ENCODE data around the gene UNKL.

UNKL gene

DNA sequence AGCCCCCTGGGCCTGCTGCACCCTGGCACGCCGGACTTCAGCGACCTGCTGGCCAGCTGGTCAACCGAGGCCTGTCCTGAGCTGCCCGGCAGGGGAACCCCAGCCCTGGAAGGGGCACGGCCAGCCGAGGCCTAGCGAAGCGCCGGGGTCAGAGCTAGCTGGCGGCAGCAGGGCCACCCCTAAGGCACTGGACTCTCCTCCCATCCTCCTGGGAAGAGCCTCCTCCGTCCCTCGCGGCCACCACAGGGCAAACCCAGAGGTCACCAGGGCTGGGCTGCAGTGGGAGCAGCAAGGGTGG lies 18.7 kb upstream of the UNKL start:
- H3K4me3 ChIP-seq (ENCODE audit: low read depth, low read length), result no peak overlapping the region
- no peak for DNase-seq (ENCODE audit: low read depth)

DNA sequence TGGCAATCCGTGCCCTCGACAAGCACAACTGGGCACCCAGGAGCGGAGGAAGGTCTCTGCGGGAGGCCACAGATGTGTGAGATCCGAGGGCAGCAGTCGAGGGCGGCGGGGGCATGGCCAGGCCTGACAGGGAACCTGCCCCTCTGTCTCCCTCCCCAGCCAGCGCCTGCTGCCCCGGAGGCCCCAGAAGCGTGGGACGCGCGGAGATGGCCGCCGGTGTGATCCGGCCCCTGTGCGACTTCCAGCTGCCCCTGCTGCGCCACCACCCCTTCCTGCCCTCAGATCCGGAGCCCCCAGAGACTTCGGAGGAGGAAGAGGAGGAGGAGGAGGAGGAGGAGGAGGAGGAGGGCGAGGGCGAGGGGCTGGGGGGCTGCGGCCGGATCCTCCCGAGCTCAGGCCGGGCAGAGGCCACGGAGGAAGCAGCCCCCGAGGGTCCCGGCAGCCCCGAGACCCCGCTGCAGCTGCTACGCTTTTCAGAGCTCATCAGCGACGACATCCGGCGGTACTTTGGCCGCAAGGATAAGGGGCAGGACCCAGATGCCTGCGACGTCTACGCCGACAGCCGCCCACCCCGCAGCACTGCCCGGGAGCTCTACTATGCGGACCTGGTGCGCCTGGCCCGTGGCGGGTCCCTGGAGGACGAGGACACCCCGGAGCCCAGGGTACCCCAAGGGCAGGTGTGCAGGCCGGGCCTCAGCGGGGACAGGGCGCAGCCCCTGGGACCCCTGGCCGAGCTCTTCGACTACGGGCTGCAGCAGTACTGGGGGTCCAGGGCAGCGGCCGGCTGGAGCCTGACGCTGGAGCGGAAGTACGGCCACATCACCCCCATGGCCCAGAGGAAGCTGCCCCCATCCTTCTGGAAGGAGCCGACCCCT lies 18.1 kb upstream of the UNKL start:
- H3K4me3 ChIP-seq (ENCODE audit: low read depth, low read length), result no peak overlapping the region

GRCh38 chr16:1431497-1432270 lies 17.2 kb upstream of the UNKL start:
- no peak for DNase-seq (ENCODE audit: low read depth)
- H3K4me3 ChIP-seq (ENCODE audit: low read depth, low read length), result no peak overlapping the region

More for the DNA sequence above, 18.1 kb upstream of the UNKL start:
- no peak for DNase-seq (ENCODE audit: low read depth)

GRCh38 chr16:1430759-1431496 lies 16.4 kb upstream of the UNKL start, which contains the start of gene PERCC1:
TSS of gene PERCC1 (plus strand) at chr16:1431078. CDS start at chr16:1432594, 1,516 bp downstream.
- DNase-seq (ENCODE audit: low read depth), result no peak
- no peak within 1 kb of the TSS for H3K4me3 ChIP-seq (ENCODE audit: low read depth, low read length)

DNA sequence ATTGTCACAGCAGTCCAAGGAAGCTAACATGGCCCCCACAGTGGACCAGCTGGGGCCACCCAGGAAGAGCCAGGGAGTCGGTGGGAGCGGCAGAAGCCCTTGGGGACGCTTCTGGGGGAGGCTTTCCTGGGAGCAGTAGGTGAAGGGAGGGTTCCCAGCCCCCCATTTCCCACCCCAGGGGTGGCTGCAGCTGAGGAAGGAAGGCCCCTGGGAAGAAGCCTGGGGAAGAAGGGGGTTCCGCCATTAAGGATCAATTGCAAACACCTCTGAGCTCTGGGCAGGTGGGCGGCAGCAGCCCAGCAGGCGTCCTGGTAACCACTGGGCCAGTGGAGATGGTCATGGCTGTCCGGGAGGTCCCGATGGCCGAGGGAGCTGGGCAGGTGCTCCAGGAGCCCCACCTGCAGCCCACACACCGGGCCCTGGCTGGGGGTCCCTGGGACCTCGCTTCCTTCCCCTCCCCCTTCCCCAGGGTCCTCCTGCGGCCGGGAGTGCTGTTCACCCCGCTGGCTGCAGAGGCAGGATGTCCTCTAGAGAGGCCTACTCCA lies 15.8 kb upstream of the UNKL start:
- no peak overlapping the region for H3K4me3 ChIP-seq (ENCODE audit: low read depth, low read length)
- no peak for DNase-seq (ENCODE audit: low read depth)

GRCh38 chr16:1429631-1430030 lies 15.1 kb upstream of the UNKL start:
- no peak for DNase-seq (ENCODE audit: low read depth)
- H3K4me3 ChIP-seq (ENCODE audit: low read depth, low read length), result no peak overlapping the region

- no peak overlapping the region for H3K4me3 ChIP-seq (ENCODE audit: low read depth, low read length)
- no peak for DNase-seq (ENCODE audit: low read depth)
Observed at GRCh38 chr16:1429012-1429411, 14.5 kb upstream of the UNKL start.

DNA sequence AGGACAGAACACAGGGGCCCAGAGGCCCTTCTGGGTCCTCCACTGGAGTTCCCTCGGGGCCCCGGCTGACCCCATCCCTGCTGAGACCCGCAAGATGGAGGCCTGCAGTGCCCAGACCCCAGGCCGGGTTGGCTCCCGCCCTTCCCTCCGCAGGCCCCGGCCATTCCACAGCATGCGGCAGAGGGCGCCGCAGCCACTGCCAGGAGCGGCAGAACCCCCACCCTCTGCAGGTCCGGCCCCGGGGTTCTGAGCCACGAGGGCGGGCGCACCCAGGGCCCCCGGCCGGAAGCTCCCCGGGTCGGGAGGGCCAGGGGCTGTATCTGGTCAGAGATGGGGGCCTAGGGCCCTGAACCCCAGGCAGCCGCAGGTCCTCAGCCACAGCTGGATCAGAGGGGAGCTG lies 14.0 kb upstream of the UNKL start:
- DNase-seq (ENCODE audit: low read depth), result no peak
- H3K4me3 ChIP-seq (ENCODE audit: low read depth, low read length), result no peak overlapping the region

- no peak overlapping the region for H3K4me3 ChIP-seq (ENCODE audit: low read depth, low read length)
Observed at GRCh38 chr16:1427473-1428461, 13.3 kb upstream of the UNKL start.

DNA sequence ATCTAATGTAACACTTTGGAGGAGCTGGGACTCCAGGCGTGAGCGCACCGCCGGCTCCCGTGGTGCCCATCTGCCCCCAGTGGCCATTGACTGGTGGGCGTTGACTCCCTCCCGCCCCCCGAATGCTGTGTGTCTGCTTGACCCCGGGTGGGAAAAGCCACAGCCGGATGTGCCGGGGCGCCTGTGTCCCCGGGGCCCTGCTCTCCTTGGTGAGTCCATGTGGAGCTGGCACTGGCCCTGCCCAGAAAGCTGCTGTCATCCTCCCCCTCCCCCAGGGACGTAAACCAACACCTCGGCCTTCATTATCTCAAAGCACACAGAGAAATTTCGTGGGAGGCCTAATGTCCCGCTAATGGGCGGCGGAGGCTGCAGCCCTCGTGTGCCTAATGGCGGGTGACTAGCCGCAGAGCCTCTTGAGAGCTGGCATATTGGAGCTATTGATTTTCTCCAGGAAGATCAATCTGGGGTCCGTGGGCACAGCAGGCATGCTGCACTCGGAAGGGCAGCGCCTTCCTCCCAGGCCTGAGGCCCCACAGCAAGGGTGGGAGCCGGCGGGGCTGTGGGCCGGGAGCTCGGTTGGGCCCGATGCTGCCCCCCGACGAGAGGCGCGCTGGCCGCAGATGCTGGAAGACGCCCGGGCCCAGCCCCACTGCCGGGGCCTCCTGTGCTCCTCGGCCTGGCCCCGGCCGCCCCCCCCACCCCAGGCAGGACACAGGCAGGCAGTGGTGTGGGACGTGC lies 12.4 kb upstream of the UNKL start:
- no peak for DNase-seq (ENCODE audit: low read depth)
- H3K4me3 ChIP-seq (ENCODE audit: low read depth, low read length), result no peak overlapping the region

More at GRCh38 chr16:1427473-1428461, 13.3 kb upstream of the UNKL start:
- no peak for DNase-seq (ENCODE audit: low read depth)

GRCh38 chr16:1425616-1426370 lies 11.3 kb upstream of the UNKL start:
- no peak for DNase-seq (ENCODE audit: low read depth)
- no peak overlapping the region for H3K4me3 ChIP-seq (ENCODE audit: low read depth, low read length)

DNA sequence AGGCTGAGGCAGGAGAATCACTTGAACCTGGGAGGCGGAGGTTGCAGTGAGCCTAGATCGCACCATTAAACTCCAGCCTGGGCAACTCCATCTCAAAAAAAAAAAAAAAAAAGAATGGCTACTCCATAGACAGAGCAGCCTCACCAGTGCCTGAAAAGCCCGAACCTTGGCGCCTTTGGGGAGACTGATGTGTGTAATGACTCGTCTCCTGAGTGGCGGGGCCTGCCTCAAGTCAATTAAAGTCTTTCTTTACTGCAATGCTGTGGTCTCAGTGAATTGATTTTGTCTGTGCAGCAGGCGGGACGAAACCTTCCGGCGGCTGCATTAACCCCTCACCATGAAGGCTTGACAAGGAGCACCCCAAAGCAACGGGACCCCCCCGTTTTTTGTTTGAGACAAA lies 9.5 kb upstream of the UNKL start:
- H3K4me3 ChIP-seq (ENCODE audit: low read depth, low read length), result no peak overlapping the region
- DNase-seq (ENCODE audit: low read depth), result no peak

DNA sequence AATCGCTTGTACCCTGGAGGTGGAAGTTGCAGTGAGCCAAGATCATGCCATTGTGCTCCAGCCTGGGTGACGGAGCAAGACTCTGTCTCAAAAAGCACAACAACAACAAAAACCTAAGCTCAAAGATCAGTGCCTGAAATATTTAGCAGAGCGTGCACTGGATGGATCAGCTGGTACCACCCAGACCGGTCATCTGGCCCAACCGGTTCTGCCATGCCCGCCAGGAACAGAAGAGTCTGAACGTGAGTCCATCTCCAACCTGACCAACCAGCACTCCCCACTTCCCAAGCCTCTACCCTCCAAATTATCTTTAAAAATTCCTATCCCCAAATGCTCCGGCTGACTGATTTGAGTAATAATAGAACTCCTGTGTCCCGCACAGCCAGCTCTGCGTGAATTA lies 7.6 kb upstream of the UNKL start:
- H3K4me3 ChIP-seq (ENCODE audit: low read depth, low read length), result no peak overlapping the region
- no peak for DNase-seq (ENCODE audit: low read depth)

DNA sequence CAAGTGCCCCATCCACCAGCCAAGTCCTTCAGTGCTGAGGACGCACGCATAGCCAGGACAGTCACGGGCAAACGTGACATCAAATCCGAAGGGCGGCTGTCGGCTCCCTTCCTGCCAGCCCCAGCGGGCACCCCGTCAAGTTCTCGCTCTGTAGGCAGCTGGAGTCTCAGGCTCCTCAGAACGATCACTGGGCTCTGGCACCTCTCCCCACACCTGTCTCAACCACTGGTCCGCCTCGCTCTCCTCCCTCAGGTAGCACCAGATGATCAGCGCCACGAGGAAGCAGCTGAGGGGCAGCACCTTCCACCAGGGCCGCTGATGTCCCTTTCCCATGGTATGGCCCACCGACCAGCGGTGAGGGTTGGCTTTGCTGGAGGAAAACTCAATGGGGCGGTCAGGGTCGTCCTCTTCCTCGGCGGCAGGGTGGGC lies 5.6 kb upstream of the UNKL start:
- DNase-seq (ENCODE audit: low read depth), result no peak
- peak overlapping the region; percentile 100 for H3K4me3 ChIP-seq (ENCODE audit: low read depth, low read length)

DNA sequence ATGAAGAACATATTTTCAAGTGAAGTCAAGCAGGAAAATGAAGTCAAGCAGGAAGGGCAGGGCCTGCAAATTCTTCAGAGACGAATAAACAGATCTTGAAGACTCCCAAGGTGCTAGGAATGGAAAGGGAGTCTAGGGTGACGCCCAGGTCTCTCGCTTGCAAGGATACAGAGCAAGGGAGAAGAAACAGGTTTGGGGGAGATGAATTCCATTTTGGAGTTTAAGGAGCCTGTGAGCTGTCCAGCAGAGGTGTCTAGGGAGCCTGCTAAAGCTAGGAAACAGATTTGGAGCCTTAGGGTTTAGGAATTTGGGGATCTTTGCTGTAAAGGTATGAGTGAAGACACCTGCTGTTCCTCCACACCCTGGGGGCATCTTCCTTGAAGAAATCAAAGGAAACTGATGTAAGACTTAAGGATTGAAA lies 2.0 kb upstream of the UNKL start:
- no peak overlapping the region for H3K4me3 ChIP-seq (ENCODE audit: low read depth, low read length)

GRCh38 chr16:1413684-1414531 lies 596 bp downstream of the UNKL start:
- no peak for DNase-seq (ENCODE audit: low read depth)
- H3K4me3 ChIP-seq (ENCODE audit: low read depth, low read length), result peak overlapping the region; percentile 73

More for the DNA sequence above, 2.0 kb upstream of the UNKL start:
- DNase-seq (ENCODE audit: low read depth), result no peak
